Measurements from ENCODE around the gene ERN2. TPM values are rescaled to one million over a fixed set of nuclear protein-coding genes. Genes with fewer than 3 reads are reported as not detected.

Gene ERN2
- total and polyA plus RNA-seq, 2 donors from 2014 or later = not detected

DNA sequence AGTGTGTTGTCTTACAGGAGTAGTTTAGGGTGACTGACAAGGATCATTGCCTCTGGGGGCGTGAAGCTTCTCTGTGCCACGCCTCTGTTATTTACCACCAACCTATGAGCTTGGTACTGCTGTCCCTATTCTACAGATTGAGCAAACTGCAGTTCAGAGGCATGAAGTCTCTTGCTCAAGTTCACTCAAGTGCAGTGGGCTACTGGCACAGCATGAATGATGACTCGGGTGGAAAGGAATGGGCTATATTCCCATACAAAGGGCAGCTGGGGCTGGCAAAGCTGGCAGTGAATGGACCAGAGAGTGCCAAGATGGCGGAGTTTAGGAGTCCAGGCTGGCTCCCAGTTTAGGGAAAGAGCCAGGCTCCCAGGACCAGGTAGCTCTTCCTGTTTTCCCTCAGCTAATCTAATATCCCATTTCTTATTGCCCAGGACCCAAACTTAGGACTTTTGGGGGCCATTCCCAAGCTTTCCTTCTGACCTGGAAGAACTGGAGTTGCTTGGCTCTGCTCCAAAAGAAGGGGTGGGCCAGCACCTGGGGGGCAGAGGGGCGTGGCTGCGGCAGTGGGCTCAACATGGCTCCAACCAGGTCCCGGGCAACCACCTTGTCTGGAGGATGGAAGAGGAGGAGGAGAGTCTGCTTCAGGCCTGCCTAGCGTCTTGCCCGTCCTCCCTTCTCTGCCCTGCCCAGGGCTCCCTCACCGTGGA is 21.4 kb downstream of the ERN2 start:
- no peak overlapping the region for H3K9ac ChIP-seq (ENCODE audit: low read length in 3 of 3)
- no peak overlapping the region for H3K27ac ChIP-seq (ENCODE audit: low read depth in 2 of 2, low read length in 2 of 2)
- DNase-seq (no peak), FAIRE-seq (no peak)
- H3K9me3 ChIP-seq (ENCODE audit: control insufficient read depth in 2 of 3, insufficient read depth in 1 of 3, low read length in 3 of 3) = no peaks in the 10 kb centered on the region
- intact Hi-C loops (cut with DNase I) = no loop called here
- H3K27me3 ChIP-seq (ENCODE audit: control insufficient read depth, insufficient read depth, low read length) = no peaks in the 10 kb centered on the region
- TF ChIP-seq, protein P1, sequence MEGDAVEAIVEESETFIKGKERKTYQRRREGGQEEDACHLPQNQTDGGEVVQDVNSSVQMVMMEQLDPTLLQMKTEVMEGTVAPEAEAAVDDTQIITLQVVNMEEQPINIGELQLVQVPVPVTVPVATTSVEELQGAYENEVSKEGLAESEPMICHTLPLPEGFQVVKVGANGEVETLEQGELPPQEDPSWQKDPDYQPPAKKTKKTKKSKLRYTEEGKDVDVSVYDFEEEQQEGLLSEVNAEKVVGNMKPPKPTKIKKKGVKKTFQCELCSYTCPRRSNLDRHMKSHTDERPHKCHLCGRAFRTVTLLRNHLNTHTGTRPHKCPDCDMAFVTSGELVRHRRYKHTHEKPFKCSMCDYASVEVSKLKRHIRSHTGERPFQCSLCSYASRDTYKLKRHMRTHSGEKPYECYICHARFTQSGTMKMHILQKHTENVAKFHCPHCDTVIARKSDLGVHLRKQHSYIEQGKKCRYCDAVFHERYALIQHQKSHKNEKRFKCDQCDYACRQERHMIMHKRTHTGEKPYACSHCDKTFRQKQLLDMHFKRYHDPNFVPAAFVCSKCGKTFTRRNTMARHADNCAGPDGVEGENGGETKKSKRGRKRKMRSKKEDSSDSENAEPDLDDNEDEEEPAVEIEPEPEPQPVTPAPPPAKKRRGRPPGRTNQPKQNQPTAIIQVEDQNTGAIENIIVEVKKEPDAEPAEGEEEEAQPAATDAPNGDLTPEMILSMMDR (IDR thresholded peaks at IDR 0.05; ENCODE audit: borderline replicate concordance, extremely low read depth, insufficient read depth) = no peak
- no peak overlapping the region for H3K4me3 ChIP-seq (ENCODE audit: low read length in 3 of 3)
- peaks cover 0 to 28% (median 2%) of the 10 kb centered on the region in 3 donors for H3K36me3 ChIP-seq (ENCODE audit: control insufficient read depth in 2 of 3, insufficient read depth in 3 of 3, low read length in 3 of 3)
- peaks cover 0 to 5% (median 0%) of the 10 kb centered on the region in 3 donors for H3K4me1 ChIP-seq (ENCODE audit: control insufficient read depth in 2 of 3, insufficient read depth in 2 of 3, low read depth in 1 of 3, low read length in 3 of 3)

DNA sequence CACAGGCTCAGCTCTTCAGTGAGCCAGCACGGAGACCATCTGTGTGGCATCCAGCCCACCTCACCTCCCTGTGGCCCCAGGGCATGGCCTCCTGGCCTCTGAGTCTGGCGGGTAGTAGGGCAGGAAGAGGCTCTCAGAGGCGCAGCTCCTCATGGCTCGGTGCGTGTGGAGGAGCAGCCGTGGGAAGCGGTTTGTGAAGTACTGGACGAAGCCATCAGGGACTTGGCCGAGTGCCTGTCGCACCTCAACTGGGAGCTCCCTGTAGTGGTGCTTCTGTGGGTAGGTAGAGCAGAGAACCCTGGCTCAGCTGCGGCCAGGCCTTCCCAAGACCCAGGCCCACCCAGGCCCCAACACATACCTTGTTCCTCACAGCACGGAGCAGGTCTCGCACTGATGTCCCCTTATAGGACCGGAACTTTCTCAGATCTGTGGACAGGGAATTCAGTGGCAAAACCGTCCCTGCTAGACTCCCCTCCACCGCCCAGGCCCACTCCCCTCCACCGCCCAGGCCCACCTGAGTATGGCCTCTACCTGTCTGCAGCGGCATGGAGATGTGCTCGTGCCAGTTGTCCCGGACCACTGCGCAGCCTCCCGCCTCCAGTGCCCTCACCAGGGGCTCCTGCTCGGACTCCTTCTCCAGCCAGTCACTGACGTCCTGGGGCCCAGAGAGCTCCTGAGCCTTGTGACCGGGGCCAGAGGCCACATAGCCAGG is 22.1 kb downstream of the ERN2 start:
- no peak for FAIRE-seq
- no peak for DNase-seq

DNA sequence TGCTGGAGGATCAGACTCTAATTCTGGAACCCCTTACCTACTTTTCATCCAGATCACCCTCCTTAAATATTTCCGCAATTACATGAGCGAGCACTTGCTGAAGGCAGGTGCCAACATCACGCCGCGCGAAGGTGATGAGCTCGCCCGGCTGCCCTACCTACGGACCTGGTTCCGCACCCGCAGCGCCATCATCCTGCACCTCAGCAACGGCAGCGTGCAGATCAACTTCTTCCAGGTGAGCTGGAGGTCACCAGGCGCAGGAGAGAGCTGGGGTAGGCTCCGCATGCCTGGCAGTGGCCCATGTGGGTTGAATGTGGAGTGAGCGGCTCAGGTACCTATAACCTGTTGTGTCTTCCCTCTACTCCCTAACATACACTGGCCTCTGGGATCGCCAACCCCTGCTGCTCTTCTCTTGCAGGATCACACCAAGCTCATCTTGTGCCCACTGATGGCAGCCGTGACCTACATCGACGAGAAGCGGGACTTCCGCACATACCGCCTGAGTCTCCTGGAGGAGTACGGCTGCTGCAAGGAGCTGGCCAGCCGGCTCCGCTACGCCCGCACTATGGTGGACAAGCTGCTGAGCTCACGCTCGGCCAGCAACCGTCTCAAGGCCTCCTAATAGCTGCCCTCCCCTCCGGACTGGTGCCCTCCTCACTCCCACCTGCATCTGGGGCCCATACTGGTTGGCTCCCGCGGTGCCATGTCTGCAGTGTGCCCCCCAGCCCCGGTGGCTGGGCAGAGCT is 23.4 kb downstream of the ERN2 start:
- no peak overlapping the region for H3K4me3 ChIP-seq (ENCODE audit: low read length in 3 of 3)
- H3K27ac ChIP-seq (ENCODE audit: low read depth in 2 of 2, low read length in 2 of 2) = no peak overlapping the region
- H3K9ac ChIP-seq (ENCODE audit: low read length in 3 of 3) = no peak overlapping the region
- H3K36me3 ChIP-seq (ENCODE audit: control insufficient read depth in 2 of 3, insufficient read depth in 3 of 3, low read length in 3 of 3) = peaks cover 0 to 28% (median 2%) of the 10 kb centered on the region in 3 donors
- intact Hi-C loops (cut with DNase I) = no loop called here
- FAIRE-seq (no peak), DNase-seq (no peak)
- TF ChIP-seq, protein P1 (IDR thresholded peaks at IDR 0.05; ENCODE audit: borderline replicate concordance, extremely low read depth, insufficient read depth) = no peak
- H3K27me3 ChIP-seq (ENCODE audit: control insufficient read depth, insufficient read depth, low read length) = no peaks in the 10 kb centered on the region
- no peaks in the 10 kb centered on the region for H3K9me3 ChIP-seq (ENCODE audit: control insufficient read depth in 2 of 3, insufficient read depth in 1 of 3, low read length in 3 of 3)
- H3K4me1 ChIP-seq (ENCODE audit: control insufficient read depth in 2 of 3, insufficient read depth in 2 of 3, low read depth in 1 of 3, low read length in 3 of 3) = peaks cover 0 to under 1% (median 0%) of the 10 kb centered on the region in 3 donors

More for the DNA sequence above, 22.1 kb downstream of the ERN2 start:
- Histone ChIP-seq H3K4me1 (ENCODE audit: control insufficient read depth in 2 of 3, insufficient read depth in 2 of 3, low read depth in 1 of 3, low read length in 3 of 3) (peaks cover 0 to 5% (median 0%) of the 10 kb centered on the region in 3 donors), H3K4me3 (ENCODE audit: low read length in 3 of 3) (no peak overlapping the region), H3K36me3 (ENCODE audit: control insufficient read depth in 2 of 3, insufficient read depth in 3 of 3, low read length in 3 of 3) (peaks cover 0 to 28% (median 2%) of the 10 kb centered on the region in 3 donors), H3K27ac (ENCODE audit: low read depth in 2 of 2, low read length in 2 of 2) (no peak overlapping the region), H3K27me3 (ENCODE audit: control insufficient read depth, insufficient read depth, low read length) (no peaks in the 10 kb centered on the region), H3K9ac (ENCODE audit: low read length in 3 of 3) (no peak overlapping the region), H3K9me3 (ENCODE audit: control insufficient read depth in 2 of 3, insufficient read depth in 1 of 3, low read length in 3 of 3) (no peaks in the 10 kb centered on the region)
- intact Hi-C loops (cut with DNase I) = no loop called here
- TF ChIP-seq, protein P1 (IDR thresholded peaks at IDR 0.05; ENCODE audit: borderline replicate concordance, extremely low read depth, insufficient read depth) = no peak

All from kidney (tissue), 14 donors.